ENCODE measurements around the gene ANKRD40CL. TPM values are rescaled to one million over a fixed set of nuclear protein-coding genes. Genes with fewer than 3 reads are reported as not detected.

The ANKRD40CL gene
- total RNA-seq, 2 experiments from 2014 or later, result not detected

DNA sequence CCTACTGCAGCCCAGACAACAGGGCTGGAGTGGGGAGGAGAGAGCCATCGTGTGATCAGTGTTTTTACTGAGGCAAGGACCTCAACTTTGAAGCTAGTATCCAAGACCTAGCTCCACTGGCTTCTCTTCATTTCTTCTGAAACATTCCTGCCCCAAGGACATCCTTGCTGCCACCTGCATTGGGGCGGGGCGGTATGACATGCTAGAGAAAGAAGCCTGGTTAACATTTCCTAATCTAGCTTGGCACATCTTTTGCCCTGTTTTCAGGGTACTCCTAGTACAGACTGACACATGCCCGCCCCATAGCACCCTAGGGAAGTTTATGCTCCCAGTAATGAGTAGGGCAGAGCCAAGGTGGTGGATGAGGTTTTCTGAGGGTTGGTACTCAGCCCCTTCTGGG is 17.8 kb upstream of the ANKRD40CL start:
- H3K9me3 Mint-ChIP-seq, result no peaks in the 10 kb centered on the region
- DNase-seq, result no peak
- no peaks in the 10 kb centered on the region for H3K36me3 Mint-ChIP-seq
- H3K4me3 Mint-ChIP-seq, result no peak overlapping the region
- H3K4me1 Mint-ChIP-seq (ENCODE audit: low read depth), result peaks cover 13% of the 10 kb centered on the region
- POLR2A ChIA-PET, result no interaction called here
- no peak overlapping the region for H3K27ac Mint-ChIP-seq
- intact Hi-C loops (cut with micrococcal nuclease), result no loop called here
- H3K27me3 Mint-ChIP-seq, result peaks cover 3% of the 10 kb centered on the region
- CTCF ChIA-PET, result interaction anchor here (1.2 to 5.6 kb wide), 9 partner anchors 10 to 176 kb away, joined by 3 to 51 read pairs (median 10); no protein-coding TSS in a partner anchor

DNA sequence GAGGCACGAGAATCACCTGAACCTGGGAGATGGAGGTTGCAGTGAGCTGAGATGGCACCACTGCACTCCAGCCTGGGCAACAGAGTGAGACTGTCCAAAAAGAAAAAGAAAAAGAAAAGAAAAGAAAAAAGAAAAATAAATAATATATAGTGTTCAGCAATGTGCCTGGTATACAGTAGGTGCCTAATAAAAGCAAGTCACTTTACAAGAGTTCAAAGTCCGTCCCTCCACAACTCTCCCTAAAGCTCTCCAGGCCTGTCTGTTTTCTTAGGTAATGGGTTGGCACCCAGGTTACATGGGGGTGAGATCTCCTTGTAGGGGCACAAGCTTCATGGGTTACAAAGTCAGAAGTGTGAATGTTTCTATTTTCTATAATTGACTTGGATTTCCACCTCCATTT is 16.6 kb upstream of the ANKRD40CL start:
- CTCF ChIA-PET, result interaction anchor here (0.8 to 5.6 kb wide), 24 partner anchors 11 to 193 kb away, joined by 3 to 51 read pairs (median 4); no protein-coding TSS in a partner anchor

DNA sequence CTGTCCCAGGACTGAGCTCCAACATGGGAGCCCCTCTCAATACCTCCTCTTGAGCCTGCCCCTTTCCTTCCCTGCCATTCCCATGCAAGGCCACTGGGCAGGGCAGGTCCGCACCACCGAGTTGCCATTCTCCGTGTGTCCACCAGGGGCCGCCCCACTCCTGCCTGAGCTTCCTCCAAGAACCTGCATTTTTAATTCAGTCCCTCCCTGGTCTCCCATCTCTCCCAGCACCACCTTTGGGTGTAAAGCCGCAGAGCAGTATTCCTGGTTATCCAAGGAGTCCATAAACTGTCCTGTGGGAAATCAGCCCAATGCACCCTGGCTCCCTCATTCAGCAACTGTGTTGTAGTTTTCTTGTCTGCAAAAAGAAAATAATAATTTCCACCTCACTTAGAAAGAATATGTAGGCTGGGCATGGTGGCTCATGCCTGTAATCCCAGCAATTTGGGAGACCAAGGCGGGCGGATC is 15.9 kb upstream of the ANKRD40CL start:
- intact Hi-C loops (cut with micrococcal nuclease), result loop anchor here (1.0 to 2.0 kb wide), 2 partner anchors 59 to 174 kb away; no protein-coding TSS in a partner anchor
- ChIA-PET CTCF (interaction anchor here (0.7 to 5.6 kb wide), 45 partner anchors 9 to 358 kb away, joined by 3 to 51 read pairs (median 4); partner anchors contain the start of gene TOB1), POLR2A (interaction anchor here (0.6 kb wide), 2 partner anchors 78 to 204 kb away, joined by 4 to 5 read pairs; no protein-coding TSS in a partner anchor)
- H3K27ac Mint-ChIP-seq, result peak overlapping the region; percentile 49
- peaks cover 22% of the 10 kb centered on the region for H3K4me1 Mint-ChIP-seq (ENCODE audit: low read depth)
- peaks cover 3% of the 10 kb centered on the region for H3K27me3 Mint-ChIP-seq
- H3K36me3 Mint-ChIP-seq, result no peaks in the 10 kb centered on the region
- peak; percentile 89 for DNase-seq
- H3K9me3 Mint-ChIP-seq, result no peaks in the 10 kb centered on the region
- H3K4me3 Mint-ChIP-seq, result peak overlapping the region; percentile 17

More for the DNA sequence above, 16.6 kb upstream of the ANKRD40CL start:
- intact Hi-C loops (cut with micrococcal nuclease), result loop anchor here (1.0 to 2.0 kb wide), 2 partner anchors 58 to 173 kb away; no protein-coding TSS in a partner anchor
- Mint-ChIP-seq H3K27me3 (peaks cover 3% of the 10 kb centered on the region), H3K36me3 (no peaks in the 10 kb centered on the region), H3K9me3 (no peaks in the 10 kb centered on the region), H3K27ac (no peak overlapping the region), H3K4me1 (ENCODE audit: low read depth) (peaks cover 22% of the 10 kb centered on the region), H3K4me3 (no peak overlapping the region)
- DNase-seq, result no peak
- POLR2A ChIA-PET, result no interaction called here

DNA sequence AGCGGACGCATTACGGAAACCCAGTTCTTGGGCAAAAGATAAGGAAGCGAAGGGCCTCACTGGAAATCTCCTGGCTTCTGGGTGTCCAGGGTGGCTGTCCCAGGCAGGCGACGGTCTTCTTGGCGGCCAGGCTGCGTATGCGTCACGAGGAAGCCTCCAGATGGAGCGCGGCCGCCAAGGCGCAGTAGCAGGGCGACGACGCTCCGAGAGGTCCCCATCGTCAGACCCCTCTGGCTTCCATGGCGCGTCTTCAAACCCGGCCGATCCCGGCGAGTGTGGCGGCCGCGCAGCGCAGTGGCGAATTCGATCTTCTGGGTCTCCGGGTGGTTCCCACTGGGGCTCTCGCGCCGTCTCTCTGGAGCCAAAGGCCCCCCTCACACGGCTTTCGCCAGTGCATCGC is 13.8 kb upstream of the ANKRD40CL start:
- H3K9me3 Mint-ChIP-seq, result no peaks in the 10 kb centered on the region
- DNase-seq, result no peak
- H3K36me3 Mint-ChIP-seq, result no peaks in the 10 kb centered on the region
- H3K4me3 Mint-ChIP-seq, result peak overlapping the region; percentile 53
- no peak overlapping the region for H3K27ac Mint-ChIP-seq
- ChIA-PET POLR2A (no interaction called here), CTCF (interaction anchor here (5.6 kb wide), 1 partner anchor 174 kb away, joined by 51 read pairs; no protein-coding TSS in a partner anchor)
- peaks cover 22% of the 10 kb centered on the region for H3K4me1 Mint-ChIP-seq (ENCODE audit: low read depth)
- intact Hi-C loops (cut with micrococcal nuclease), result no loop called here
- H3K27me3 Mint-ChIP-seq, result peaks cover 3% of the 10 kb centered on the region

DNA sequence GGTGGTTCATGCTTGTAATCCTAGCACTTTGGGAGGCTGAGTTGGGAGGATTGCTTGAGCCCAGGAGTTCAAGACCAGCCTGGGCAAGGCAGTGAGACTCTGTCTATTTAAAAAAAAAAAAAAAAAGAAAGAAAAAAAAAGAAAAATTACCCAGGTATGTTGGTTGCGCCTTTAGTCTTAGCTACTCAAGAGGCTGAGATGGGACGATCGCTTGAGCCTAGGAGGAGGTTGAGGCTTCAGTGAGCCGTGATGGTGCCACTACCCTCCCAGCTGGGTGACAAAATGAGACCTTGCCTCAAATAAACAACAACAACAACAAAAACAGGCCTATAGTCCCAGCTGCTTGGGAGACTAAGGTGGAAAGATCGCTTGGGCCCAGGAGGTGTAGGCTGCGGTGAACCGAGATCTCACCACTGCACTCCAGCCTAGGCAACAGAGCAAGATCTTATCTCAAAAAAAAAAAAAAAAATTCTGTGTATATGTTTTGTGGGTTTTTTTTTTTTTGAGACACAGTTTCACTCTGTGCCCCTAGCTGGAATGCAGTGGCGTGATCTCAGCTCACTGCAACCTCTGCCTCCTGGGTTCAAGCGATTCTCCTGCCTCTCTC is 12.5 kb upstream of the ANKRD40CL start:
- H3K27me3 Mint-ChIP-seq, result peaks cover 3% of the 10 kb centered on the region
- H3K9me3 Mint-ChIP-seq, result no peaks in the 10 kb centered on the region
- POLR2A ChIA-PET, result interaction anchor here (0.6 to 0.8 kb wide), 2 partner anchors 87 to 176 kb away, joined by 3 read pairs; no protein-coding TSS in a partner anchor
- CTCF ChIA-PET, result interaction anchor here (0.6 to 1.5 kb wide), 8 partner anchors 10 to 182 kb away, joined by 3 to 8 read pairs (median 3); partner anchors contain the start of gene ANKRD40CL
- H3K4me3 Mint-ChIP-seq, result no peak overlapping the region
- peak; percentile 54 for DNase-seq
- peaks cover 22% of the 10 kb centered on the region for H3K4me1 Mint-ChIP-seq (ENCODE audit: low read depth)
- intact Hi-C loops (cut with micrococcal nuclease), result no loop called here
- H3K36me3 Mint-ChIP-seq, result no peaks in the 10 kb centered on the region
- no peak overlapping the region for H3K27ac Mint-ChIP-seq

DNA sequence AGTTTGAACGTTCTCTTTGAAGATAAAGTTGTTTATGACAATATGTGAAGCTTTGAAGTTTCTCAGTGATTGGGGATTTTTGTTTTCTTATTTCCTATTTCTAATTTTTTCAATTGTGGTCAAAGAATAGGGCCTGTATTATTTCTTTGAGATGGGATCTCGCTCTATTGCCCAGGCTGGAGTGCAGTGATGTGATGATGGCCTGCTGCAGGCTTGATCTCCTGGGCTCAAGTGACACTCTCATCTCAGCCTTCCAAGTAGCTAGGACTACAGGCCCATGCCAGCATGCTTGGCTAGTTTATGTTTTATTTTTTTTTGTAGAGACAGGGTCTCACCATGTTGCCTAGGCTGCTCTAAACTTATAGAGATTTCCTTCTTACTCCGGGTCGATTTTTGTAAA is 11.7 kb upstream of the ANKRD40CL start:
- no peaks in the 10 kb centered on the region for H3K36me3 Mint-ChIP-seq
- ChIA-PET CTCF (interaction anchor here (1.2 to 1.5 kb wide), 3 partner anchors 11 to 183 kb away, joined by 3 to 8 read pairs (median 3); partner anchors contain the start of gene ANKRD40CL), POLR2A (no interaction called here)
- H3K27ac Mint-ChIP-seq, result no peak overlapping the region
- DNase-seq, result no peak
- intact Hi-C loops (cut with micrococcal nuclease), result no loop called here
- H3K4me1 Mint-ChIP-seq (ENCODE audit: low read depth), result peaks cover 22% of the 10 kb centered on the region
- no peaks in the 10 kb centered on the region for H3K9me3 Mint-ChIP-seq
- H3K27me3 Mint-ChIP-seq, result peaks cover 3% of the 10 kb centered on the region
- H3K4me3 Mint-ChIP-seq, result no peak overlapping the region

DNA sequence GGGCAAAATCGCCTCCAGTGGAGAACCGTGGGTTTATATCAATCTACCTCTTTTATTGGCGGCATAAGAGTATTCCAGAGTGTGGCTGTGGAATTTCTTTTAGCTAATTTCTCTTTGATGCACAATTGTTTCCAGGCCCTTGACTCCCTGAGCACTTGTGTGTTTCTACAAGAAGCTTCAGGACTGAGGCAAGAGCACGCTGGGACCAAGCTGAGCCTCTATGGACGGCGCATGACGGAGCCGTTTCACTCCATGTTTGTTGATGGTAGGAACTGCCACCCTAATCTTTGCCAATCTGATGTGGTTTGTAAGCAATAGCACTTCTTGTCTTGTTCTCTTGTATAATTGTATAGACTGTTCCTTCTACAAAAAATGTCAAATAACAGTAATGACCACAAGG is 11.2 kb upstream of the ANKRD40CL start:
- H3K9me3 Mint-ChIP-seq, result no peaks in the 10 kb centered on the region
- DNase-seq, result no peak
- CTCF ChIA-PET, result no interaction called here
- POLR2A ChIA-PET, result no interaction called here
- H3K27ac Mint-ChIP-seq, result no peak overlapping the region
- H3K27me3 Mint-ChIP-seq, result peaks cover 3% of the 10 kb centered on the region
- H3K4me3 Mint-ChIP-seq, result no peak overlapping the region
- H3K4me1 Mint-ChIP-seq (ENCODE audit: low read depth), result peaks cover 22% of the 10 kb centered on the region
- no peaks in the 10 kb centered on the region for H3K36me3 Mint-ChIP-seq
- intact Hi-C loops (cut with micrococcal nuclease), result no loop called here

DNA sequence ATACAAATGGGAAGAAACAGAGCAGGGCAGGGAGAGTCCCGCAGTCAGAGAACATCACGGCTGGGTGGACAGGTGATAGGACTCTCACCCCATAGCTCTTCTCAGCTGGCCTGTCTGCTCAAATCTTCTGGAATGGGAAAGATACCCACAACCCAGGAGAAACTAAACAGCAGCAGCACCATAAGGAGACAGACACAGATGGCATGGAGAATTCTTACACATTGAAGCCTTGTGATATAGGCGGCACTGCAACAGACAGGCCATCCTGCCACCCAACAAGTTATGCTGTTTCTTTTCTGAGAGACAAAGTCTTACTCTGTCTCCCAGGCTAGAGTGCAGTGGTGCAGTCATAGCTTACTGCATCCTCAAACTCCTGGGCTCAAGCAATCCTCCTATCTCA is 8.6 kb upstream of the ANKRD40CL start:
- Mint-ChIP-seq H3K9me3 (no peaks in the 10 kb centered on the region), H3K4me3 (no peak overlapping the region), H3K27me3 (peaks cover 1% of the 10 kb centered on the region), H3K36me3 (no peaks in the 10 kb centered on the region), H3K4me1 (ENCODE audit: low read depth) (peaks cover 12% of the 10 kb centered on the region), H3K27ac (no peak overlapping the region)
- intact Hi-C loops (cut with micrococcal nuclease), result no loop called here
- no peak for DNase-seq
- ChIA-PET CTCF (no interaction called here), POLR2A (no interaction called here)

DNA sequence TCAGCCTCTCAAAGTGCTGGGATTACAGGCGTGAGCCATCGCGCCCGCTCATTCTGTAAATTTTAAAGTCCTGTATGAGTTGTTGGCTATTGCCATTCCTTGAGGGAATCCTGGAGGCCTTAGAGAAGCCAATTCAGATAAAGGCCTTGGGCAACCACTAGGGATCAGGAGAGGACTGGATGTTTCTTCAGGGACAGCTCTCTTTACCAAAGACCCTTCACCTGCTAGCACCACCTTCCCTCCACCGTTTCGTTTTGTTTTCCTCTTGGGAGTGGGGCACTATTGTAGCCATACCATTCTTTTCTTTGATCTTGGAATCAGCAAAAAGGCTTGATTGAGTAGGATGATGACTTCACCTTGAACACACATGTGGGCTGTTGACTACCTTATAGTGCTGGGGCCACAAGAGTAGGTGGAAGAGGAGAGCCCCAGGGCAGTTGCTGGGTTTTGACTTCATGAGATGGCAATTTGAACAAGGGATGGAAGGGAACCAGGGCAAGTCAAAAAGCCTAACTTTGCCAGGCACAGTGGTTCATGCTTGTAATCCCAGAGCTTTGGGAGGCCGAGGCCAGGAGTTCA is 7.0 kb upstream of the ANKRD40CL start:
- H3K4me1 Mint-ChIP-seq (ENCODE audit: low read depth), result peaks cover 3% of the 10 kb centered on the region
- H3K9me3 Mint-ChIP-seq, result no peaks in the 10 kb centered on the region
- H3K4me3 Mint-ChIP-seq, result no peak overlapping the region
- H3K27ac Mint-ChIP-seq, result no peak overlapping the region
- ChIA-PET CTCF (no interaction called here), POLR2A (no interaction called here)
- intact Hi-C loops (cut with micrococcal nuclease), result no loop called here
- peaks cover 1% of the 10 kb centered on the region for H3K27me3 Mint-ChIP-seq
- DNase-seq, result no peak
- H3K36me3 Mint-ChIP-seq, result no peaks in the 10 kb centered on the region

DNA sequence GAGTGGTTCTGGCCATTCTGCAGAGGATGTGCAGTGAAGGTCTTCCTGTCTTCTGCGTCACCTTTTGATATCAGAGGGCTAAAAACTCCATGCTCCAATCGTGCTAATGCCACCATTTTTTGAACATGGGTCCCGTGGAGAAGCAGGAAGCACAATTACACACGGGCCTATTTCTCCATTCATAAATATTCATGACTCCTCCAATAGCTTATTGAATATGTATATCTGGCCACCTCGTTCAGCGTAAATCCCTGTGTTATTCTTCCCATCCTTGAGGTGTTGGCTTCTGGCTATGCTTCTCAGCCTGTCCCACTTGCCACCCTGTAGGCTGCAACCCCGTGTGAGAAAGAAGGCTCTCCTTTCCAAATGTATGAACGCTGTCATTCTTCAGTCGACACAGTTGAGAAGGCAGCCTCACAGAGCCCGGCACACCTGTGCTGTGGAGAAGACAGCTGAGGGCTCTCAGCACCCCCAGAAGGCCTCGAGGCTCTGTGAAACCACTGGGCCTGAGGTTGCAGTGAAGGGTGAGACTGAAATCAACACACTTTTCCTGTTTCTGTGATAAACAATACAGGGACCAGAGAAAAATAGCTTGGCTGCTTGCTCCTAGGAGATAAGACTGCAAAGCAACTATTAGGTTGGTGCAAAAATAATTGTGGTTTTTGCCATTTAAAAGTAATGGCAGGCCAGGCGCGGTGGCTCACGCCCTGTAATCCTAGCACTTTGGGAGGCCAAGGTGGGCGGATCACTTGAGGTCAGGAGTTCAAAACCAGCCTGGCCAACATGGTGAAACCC is 4.9 kb upstream of the ANKRD40CL start:
- H3K27ac Mint-ChIP-seq, result no peak overlapping the region
- H3K4me1 Mint-ChIP-seq (ENCODE audit: low read depth), result no peaks in the 10 kb centered on the region
- peaks cover 4% of the 10 kb centered on the region for H3K27me3 Mint-ChIP-seq
- POLR2A ChIA-PET, result no interaction called here
- no peaks in the 10 kb centered on the region for H3K9me3 Mint-ChIP-seq
- intact Hi-C loops (cut with micrococcal nuclease), result no loop called here
- DNase-seq, result no peak
- no peak overlapping the region for H3K4me3 Mint-ChIP-seq
- H3K36me3 Mint-ChIP-seq, result no peaks in the 10 kb centered on the region
- CTCF ChIA-PET, result interaction anchor here (1.1 to 1.7 kb wide), 2 partner anchors 8 to 11 kb away, joined by 3 to 9 read pairs; no protein-coding TSS in a partner anchor

DNA sequence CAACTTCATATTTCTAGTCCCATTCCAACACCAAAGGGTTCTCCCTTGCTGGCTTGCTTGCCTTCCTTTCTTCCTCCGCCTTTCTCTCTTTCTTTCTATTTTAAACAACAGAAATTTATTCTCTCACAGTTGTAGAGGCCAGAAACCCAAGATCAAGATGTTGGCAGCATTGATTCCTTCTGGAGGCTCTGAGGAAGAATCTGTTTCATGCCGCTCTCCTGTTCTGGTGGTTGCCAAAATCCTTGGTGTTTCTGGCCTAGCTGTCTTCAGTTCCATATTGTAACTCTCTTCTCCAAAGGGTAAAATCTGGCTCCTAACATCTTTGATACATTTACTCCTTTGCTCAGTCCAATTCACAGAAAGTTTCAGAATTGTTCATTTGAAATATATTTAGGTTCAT is 3.0 kb upstream of the ANKRD40CL start:
- Mint-ChIP-seq H3K9me3 (no peaks in the 10 kb centered on the region), H3K27ac (no peak overlapping the region), H3K36me3 (no peaks in the 10 kb centered on the region), H3K4me3 (no peak overlapping the region), H3K4me1 (ENCODE audit: low read depth) (no peaks in the 10 kb centered on the region), H3K27me3 (peaks cover 10% of the 10 kb centered on the region)
- intact Hi-C loops (cut with micrococcal nuclease), result no loop called here
- CTCF ChIA-PET, result no interaction called here
- POLR2A ChIA-PET, result no interaction called here
- DNase-seq, result no peak

DNA sequence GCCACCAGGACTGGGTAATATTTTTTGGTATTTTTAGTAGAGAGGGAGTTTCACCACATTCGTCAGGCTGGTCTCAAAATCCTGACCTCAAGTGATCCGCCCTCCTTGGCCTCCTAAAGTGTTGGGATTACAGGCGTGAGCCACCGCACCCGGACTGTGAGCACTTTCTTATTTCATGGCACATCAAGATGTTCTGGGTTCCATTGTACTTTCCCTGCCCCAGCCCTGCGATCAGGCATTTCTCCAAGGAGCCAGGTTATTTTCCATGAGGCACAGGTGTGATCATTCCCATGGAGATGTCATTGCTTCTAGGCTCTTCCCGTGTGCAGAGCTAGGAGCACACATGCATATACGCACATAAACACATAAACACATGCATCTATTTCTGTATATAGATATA is 2.6 kb upstream of the ANKRD40CL start:
- Mint-ChIP-seq H3K36me3 (no peaks in the 10 kb centered on the region), H3K27me3 (peaks cover 10% of the 10 kb centered on the region), H3K4me1 (ENCODE audit: low read depth) (no peaks in the 10 kb centered on the region), H3K27ac (no peak overlapping the region), H3K4me3 (no peak overlapping the region), H3K9me3 (no peaks in the 10 kb centered on the region)
- intact Hi-C loops (cut with micrococcal nuclease), result no loop called here
- DNase-seq, result no peak
- ChIA-PET CTCF (interaction anchor here (0.7 kb wide), 1 partner anchor 10 kb away, joined by 3 read pairs; no protein-coding TSS in a partner anchor), POLR2A (no interaction called here)
